Measurements from ENCODE around the gene SLC4A2. TPM values are rescaled to one million over a fixed set of nuclear protein-coding genes. Genes with fewer than 3 reads are reported as not detected.
"Not testable (repeated sequence)": the region's sequence is repeated elsewhere in the genome, so short reads cannot be mapped to it uniquely, and the experiment has no call there.

The SLC4A2 gene
- total RNA-seq, 1 donor = 61.5 TPM

DNA sequence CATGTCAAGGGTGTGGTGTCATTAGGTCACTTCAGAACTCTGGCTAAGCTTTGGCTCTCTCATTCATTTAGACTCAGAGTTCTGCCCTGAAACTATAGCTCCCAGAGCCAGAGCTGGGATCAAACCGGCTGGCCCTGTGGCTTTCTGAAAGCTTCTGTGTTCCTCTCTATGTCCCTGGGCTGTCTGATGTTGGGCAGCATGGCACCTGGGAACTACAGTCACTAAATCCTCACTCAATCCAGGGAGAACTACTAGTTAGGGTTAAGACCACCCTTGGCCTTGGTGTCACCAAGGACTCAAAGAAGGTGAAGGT lies 48.3 kb upstream of the SLC4A2 start:
- H3K9me3 ChIP-seq (ENCODE audit: low read depth, low read length) = no peaks in the 10 kb centered on the region
- peak; percentile 86 for DNase-seq (ENCODE audit: insufficient read length, low spot score, missing footprints)
- no peak overlapping the region for H3K4me2 ChIP-seq (ENCODE audit: insufficient read depth, low read length)
- H3K27me3 ChIP-seq (ENCODE audit: insufficient read depth, low read length) = peaks cover 6% of the 10 kb centered on the region
- H3K4me3 ChIP-seq (ENCODE audit: insufficient read depth, low read length) = no peak overlapping the region
- TF ChIP-seq, protein P1, sequence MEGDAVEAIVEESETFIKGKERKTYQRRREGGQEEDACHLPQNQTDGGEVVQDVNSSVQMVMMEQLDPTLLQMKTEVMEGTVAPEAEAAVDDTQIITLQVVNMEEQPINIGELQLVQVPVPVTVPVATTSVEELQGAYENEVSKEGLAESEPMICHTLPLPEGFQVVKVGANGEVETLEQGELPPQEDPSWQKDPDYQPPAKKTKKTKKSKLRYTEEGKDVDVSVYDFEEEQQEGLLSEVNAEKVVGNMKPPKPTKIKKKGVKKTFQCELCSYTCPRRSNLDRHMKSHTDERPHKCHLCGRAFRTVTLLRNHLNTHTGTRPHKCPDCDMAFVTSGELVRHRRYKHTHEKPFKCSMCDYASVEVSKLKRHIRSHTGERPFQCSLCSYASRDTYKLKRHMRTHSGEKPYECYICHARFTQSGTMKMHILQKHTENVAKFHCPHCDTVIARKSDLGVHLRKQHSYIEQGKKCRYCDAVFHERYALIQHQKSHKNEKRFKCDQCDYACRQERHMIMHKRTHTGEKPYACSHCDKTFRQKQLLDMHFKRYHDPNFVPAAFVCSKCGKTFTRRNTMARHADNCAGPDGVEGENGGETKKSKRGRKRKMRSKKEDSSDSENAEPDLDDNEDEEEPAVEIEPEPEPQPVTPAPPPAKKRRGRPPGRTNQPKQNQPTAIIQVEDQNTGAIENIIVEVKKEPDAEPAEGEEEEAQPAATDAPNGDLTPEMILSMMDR (IDR thresholded peaks at IDR 0.05; ENCODE audit: extremely low read depth, low read depth, low read length) = no peak
- H3K27ac ChIP-seq (ENCODE audit: low read depth, low read length) = no peak overlapping the region
- H3K4me1 ChIP-seq (ENCODE audit: insufficient read depth, low read length) = peaks cover 9% of the 10 kb centered on the region
- no peaks in the 10 kb centered on the region for H3K36me3 ChIP-seq (ENCODE audit: insufficient read depth, low read length)
- no peaks in the 10 kb centered on the region for H3K79me2 ChIP-seq (ENCODE audit: insufficient read depth, low read length)
- no peaks in the 10 kb centered on the region for H4K20me1 ChIP-seq (ENCODE audit: insufficient read depth, low read length)
- no peak overlapping the region for H2AFZ ChIP-seq (ENCODE audit: low read length)

DNA sequence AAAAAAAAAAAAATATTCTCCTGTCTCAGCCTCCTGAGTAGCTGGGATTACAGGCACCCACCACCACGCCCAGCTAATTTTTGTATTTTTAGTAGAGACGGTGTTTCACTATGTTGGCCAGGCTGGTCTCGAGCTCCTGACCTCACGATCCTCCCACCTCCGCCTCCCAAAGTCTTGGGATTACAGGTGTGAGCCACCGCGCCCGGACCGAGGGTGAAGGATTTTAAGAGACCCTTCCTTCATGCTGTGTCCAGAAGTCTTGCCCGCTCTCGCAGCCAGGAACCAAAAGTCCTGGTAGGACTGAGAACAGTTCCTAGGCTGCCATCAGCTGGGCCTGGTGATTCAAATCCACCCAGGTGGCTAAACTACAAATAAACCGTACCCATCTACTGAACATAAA lies 47.8 kb upstream of the SLC4A2 start:
- not testable (repeated sequence) for H4K20me1 ChIP-seq (ENCODE audit: insufficient read depth, low read length); H3K27ac ChIP-seq (ENCODE audit: low read depth, low read length); H3K36me3 ChIP-seq (ENCODE audit: insufficient read depth, low read length); H3K4me2 ChIP-seq (ENCODE audit: insufficient read depth, low read length); H3K27me3 ChIP-seq (ENCODE audit: insufficient read depth, low read length); H3K4me3 ChIP-seq (ENCODE audit: insufficient read depth, low read length); H3K9me3 ChIP-seq (ENCODE audit: low read depth, low read length); H2AFZ ChIP-seq (ENCODE audit: low read length); H3K4me1 ChIP-seq (ENCODE audit: insufficient read depth, low read length); H3K79me2 ChIP-seq (ENCODE audit: insufficient read depth, low read length); DNase-seq (ENCODE audit: insufficient read length, low spot score, missing footprints)

- H3K4me1 ChIP-seq (ENCODE audit: insufficient read depth, low read length) = peaks cover 9% of the 10 kb centered on the region
- peak; percentile 77 for DNase-seq (ENCODE audit: insufficient read length, low spot score, missing footprints)
- H3K4me3 ChIP-seq (ENCODE audit: insufficient read depth, low read length) = no peak overlapping the region
- no peaks in the 10 kb centered on the region for H3K36me3 ChIP-seq (ENCODE audit: insufficient read depth, low read length)
- no peaks in the 10 kb centered on the region for H4K20me1 ChIP-seq (ENCODE audit: insufficient read depth, low read length)
- TF ChIP-seq, protein P1 (IDR thresholded peaks at IDR 0.05; ENCODE audit: extremely low read depth, low read depth, low read length) = no peak
- H3K27me3 ChIP-seq (ENCODE audit: insufficient read depth, low read length) = peaks cover 6% of the 10 kb centered on the region
- no peak overlapping the region for H3K4me2 ChIP-seq (ENCODE audit: insufficient read depth, low read length)
- no peak overlapping the region for H2AFZ ChIP-seq (ENCODE audit: low read length)
- no peaks in the 10 kb centered on the region for H3K79me2 ChIP-seq (ENCODE audit: insufficient read depth, low read length)
- H3K27ac ChIP-seq (ENCODE audit: low read depth, low read length) = no peak overlapping the region
- H3K9me3 ChIP-seq (ENCODE audit: low read depth, low read length) = no peaks in the 10 kb centered on the region
Observed at GRCh38 chr7:151012031-151012692, 47.2 kb upstream of the SLC4A2 start.

- peak; percentile 93 for DNase-seq (ENCODE audit: insufficient read length, low spot score, missing footprints)
- Histone ChIP-seq H3K4me1 (ENCODE audit: insufficient read depth, low read length) (peaks cover 9% of the 10 kb centered on the region), H3K9me3 (ENCODE audit: low read depth, low read length) (no peaks in the 10 kb centered on the region), H3K4me3 (ENCODE audit: insufficient read depth, low read length) (peak overlapping the region; percentile 15), H4K20me1 (ENCODE audit: insufficient read depth, low read length) (no peaks in the 10 kb centered on the region), H3K27ac (ENCODE audit: low read depth, low read length) (no peak overlapping the region), H3K79me2 (ENCODE audit: insufficient read depth, low read length) (no peaks in the 10 kb centered on the region), H3K4me2 (ENCODE audit: insufficient read depth, low read length) (peak overlapping the region; percentile 19), H2AFZ (ENCODE audit: low read length) (peak overlapping the region; percentile 31), H3K27me3 (ENCODE audit: insufficient read depth, low read length) (peaks cover 12% of the 10 kb centered on the region), H3K36me3 (ENCODE audit: insufficient read depth, low read length) (no peaks in the 10 kb centered on the region)
- TF ChIP-seq, protein P1 (IDR thresholded peaks at IDR 0.05; ENCODE audit: extremely low read depth, low read depth, low read length) = peak; percentile 57
Observed at GRCh38 chr7:151012911-151013347, 46.5 kb upstream of the SLC4A2 start.

All from osteoblast (primary cell).